K562 (cell line): Measurements from ENCODE around the gene LRRC8E. TPM values are rescaled to one million over a fixed set of nuclear protein-coding genes. Genes with fewer than 3 reads are reported as not detected.
A peak's percentile ranks its signal among the peaks of the same experiment; 100 is the strongest.

Source experiments
- ARNT ChIP-seq, 2 experiments: fragments of 450-650 bp; IDR thresholded peaks; 2 replicates each; pipeline ENCODE4 v1.6.1; 2016; ENCODE audit warnings: mild to moderate bottlenecking in 1 of 2
- BCLAF1 ChIP-seq, 2 experiments: fragments of 450-650 bp in 1 of 2; IDR thresholded peaks; 2 replicates each; pipeline ENCODE4 v1.6.1; 2011 to 2017; ENCODE audit warnings: low read depth in 2 of 2, antibody characterized with exemption in 1 of 2, borderline replicate concordance in 1 of 2, low read length in 1 of 2, mild to moderate bottlenecking in 1 of 2, mixed read lengths in 1 of 2; ENCODE audit not compliant: control insufficient read depth in 1 of 2
- BRF2 ChIP-seq: IDR thresholded peaks from 3 replicates; pipeline ENCODE4 v1.6.1; 2011; ENCODE audit warnings: borderline replicate concordance, mild to moderate bottlenecking; ENCODE audit not compliant: insufficient read length, insufficient read depth
- CBX5 ChIP-seq: IDR thresholded peaks from 2 replicates; pipeline ENCODE4 v1.6.1; 2014; ENCODE audit warnings: low read depth, borderline replicate concordance
- COPS2 ChIP-seq: fragments of 450-650 bp; conservative IDR thresholded peaks from 2 replicates; pipeline ENCODE4 v1.6.1; 2016; ENCODE audit warnings: mild to moderate bottlenecking, moderate library complexity
- CREB3 ChIP-seq: fragments of 450-650 bp; conservative IDR thresholded peaks from 2 replicates; pipeline ENCODE4 v1.6.1; 2016; ENCODE audit warnings: missing genetic modification characterization, low read depth, mild to moderate bottlenecking, missing compliant biosample characterization, moderate library complexity
- CTBP1 ChIP-seq: fragments of 450-650 bp; IDR thresholded peaks from 2 replicates; pipeline ENCODE4 v1.6.1; 2016; ENCODE audit warnings: borderline replicate concordance
- ID3 ChIP-seq, 2 experiments: fragments of 250-450 bp in 1 of 2; fragments of 450-650 bp in 1 of 2; sonication (Bioruptor Pico) in 1 of 2; IDR thresholded peaks; 2 replicates each; pipeline versions ENCODE4 v1.6.1 to v1.8.0; 2016 to 2021; ENCODE audit warnings: mild to moderate bottlenecking in 2 of 2, moderate library complexity in 2 of 2, missing compliant biosample characterization in 1 of 2, missing genetic modification characterization in 1 of 2
- KDM5B ChIP-seq: fragments of 200-600 bp; sonication (generic); IDR thresholded peaks from 2 replicates; pipeline ENCODE4 v1.6.1; 2012; ENCODE audit warnings: low read depth, mild to moderate bottlenecking, moderate library complexity, low read length, control low read depth, inconsistent platforms; ENCODE audit not compliant: insufficient replicate concordance
- KLF16 ChIP-seq: IDR thresholded peaks from 2 replicates; pipeline ENCODE4 v1.6.1; 2016; ENCODE audit warnings: antibody characterized with exemption
- MED1 ChIP-seq: sonication (generic); formaldehyde crosslinking; IDR thresholded peaks from 2 replicates; pipeline ENCODE4 v1.8.1; 2023; ENCODE audit warnings: missing genetic modification reagents, borderline replicate concordance
- MXD1 ChIP-seq: fragments of 250-450 bp; sonication (Bioruptor Pico); IDR thresholded peaks from 2 replicates; pipeline ENCODE4 v1.8.0; 2021; ENCODE audit warnings: borderline replicate concordance, mild to moderate bottlenecking, moderate library complexity; ENCODE audit not compliant: poor library complexity, severe bottlenecking
- PTTG1 ChIP-seq: fragments of 450-650 bp; IDR thresholded peaks from 2 replicates; pipeline ENCODE4 v1.6.1; 2016; ENCODE audit warnings: low read depth, mild to moderate bottlenecking, missing genetic modification characterization, missing compliant biosample characterization
- RBBP5 ChIP-seq: fragments of 200-600 bp; sonication (generic); IDR thresholded peaks from 2 replicates; pipeline ENCODE4 v1.6.1; 2012; ENCODE audit warnings: borderline replicate concordance, mild to moderate bottlenecking, low read length, control low read depth, inconsistent platforms; ENCODE audit not compliant: insufficient read depth, poor library complexity, severe bottlenecking
- SMAD3 ChIP-seq: fragments of 450-650 bp; formaldehyde crosslinking; conservative IDR thresholded peaks from 2 replicates; pipeline ENCODE4 v1.4.0; 2020; ENCODE audit warnings: mild to moderate bottlenecking
- SUPT5H ChIP-seq: fragments of 450-650 bp; IDR thresholded peaks from 2 replicates; pipeline ENCODE4 v1.6.1; 2016
- TAF9B ChIP-seq: fragments of 450-650 bp; IDR thresholded peaks from 2 replicates; pipeline ENCODE4 v1.6.1; 2018; ENCODE audit warnings: mild to moderate bottlenecking; ENCODE audit not compliant: partially characterized antibody
- WHSC1 ChIP-seq: IDR thresholded peaks from one replicate; pipeline ENCODE4 v1.6.1; 2012; ENCODE audit warnings: low read length, control low read depth, inconsistent platforms
- ZNF589 ChIP-seq: fragments of 200-800 bp; sonication (Bioruptor generic); IDR thresholded peaks from 2 replicates; pipeline ENCODE4 v1.6.1; 2016; ENCODE audit warnings: low read depth, missing genetic modification characterization, missing compliant biosample characterization
- polyA plus RNA-seq, 8 experiments: library from polyadenylated mRNA; depleted of rRNA in 4 of 8; stranded (reverse) in 5 of 8; unstranded in 3 of 8; fragments of >200 nt; fragmentation: Nextera tagmentation in 2 of 8; fragmentation: Illumina TruSeq in 1 of 8; extraction: Ambion mirVana in 2 of 8; extraction: Trizol in 1 of 8; gene quantifications; 2 replicates each; pipeline versions ENCODE4 v1.2.1 to v1.2.3, GENCODE V29; 2011 to 2014; ENCODE audit warnings: inconsistent platforms in 1 of 8, missing spikeins in 1 of 8
- total RNA-seq, 7 experiments: library from RNA; depleted of rRNA in 6 of 7; stranded (reverse); fragments of >200 nt in 6 of 7; fragmentation: Illumina TruSeq in 2 of 7; extraction: Trizol in 2 of 7; gene quantifications; 2 replicates each; pipeline versions ENCODE4 v1.2.1 to v1.2.3, GENCODE V29; 2011 to 2021; ENCODE audit warnings: low replicate concordance in 1 of 7

The LRRC8E gene
- total and polyA plus RNA-seq, 9 of the 15 experiments (the other 6 are each of a cell fraction or from before 2014, with no cell fraction given), result 0.08 to 5.7 (median 3.5) TPM; not detected in 1

GRCh38 chr19:7903244-7904073, 15.1 kb downstream of the LRRC8E start, which contains the start of gene MAP2K7 (continued):
- TF ChIP-seq ARNT (IDR thresholded peaks at IDR 0.05), result no peak
- peak; percentile 91 for TF ChIP-seq CTBP1
- peak; percentile 42; the same call in 1 of the 2 replicates for TF ChIP-seq KLF16
- TF ChIP-seq KDM5B, result peak; percentile 88
- no peak for TF ChIP-seq ID3 (CRISPR knock-in tag; IDR thresholded peaks at IDR 0.05)
- peak; percentile 72; the same call in 1 of the 2 replicates for TF ChIP-seq ID3 (tag; IDR thresholded peaks at IDR 0.05)
- no peak for TF ChIP-seq COPS2
- TF ChIP-seq ZNF589 (CRISPR knock-in tag), result no peak
- TF ChIP-seq SUPT5H, result peak; percentile 97
- TF ChIP-seq BRF2, result no peak
- no peak for TF ChIP-seq BCLAF1 (IDR thresholded peaks at IDR 0.05; ENCODE audit: borderline replicate concordance in 1 of 2, control insufficient read depth in 1 of 2, low read depth in 2 of 2, low read length in 1 of 2)
- TF ChIP-seq CBX5, result 0 out of 2 replicates have a peak, but pooled peaks have one; percentile 49
- TF ChIP-seq SMAD3, result no peak
- no peak for TF ChIP-seq MXD1 (CRISPR knock-in tag)
- no peak for TF ChIP-seq PTTG1 (tag)
- TF ChIP-seq CREB3 (tag), result 0 out of 2 replicates have a peak, but pooled peaks have one; percentile 53
- no peak for TF ChIP-seq MED1 (CRISPR knock-in tag)
- peak; percentile 76 for TF ChIP-seq TAF9B
- peak; percentile 66 for TF ChIP-seq RBBP5
- TF ChIP-seq WHSC1, result no peak
